K562 (cell line): Measurements from ENCODE around the gene OLIG1.

ENCODE experiments used
- BHLHE40 ChIP-seq: IDR thresholded peaks from 2 replicates; pipeline ENCODE4 v1.6.1; 2011; ENCODE audit warnings: low read length, improper control_type of control experiment
- FIP1L1 ChIP-seq: fragments of 200-400 bp; formaldehyde crosslinking; IDR thresholded peaks from 2 replicates; pipeline ENCODE4 v1.6.1; 2018; ENCODE audit warnings: mild to moderate bottlenecking, low read depth, low read length; ENCODE audit not compliant: poor library complexity, severe bottlenecking
- MBD1 ChIP-seq: fragments of 250-450 bp; sonication (Bioruptor Pico); IDR thresholded peaks from 2 replicates; pipeline ENCODE4 v1.8.0; 2022; ENCODE audit warnings: inconsistent platforms
- MEIS2 ChIP-seq: fragments of 450-650 bp; IDR thresholded peaks from 2 replicates; pipeline ENCODE4 v1.6.1; 2014; ENCODE audit warnings: mild to moderate bottlenecking; ENCODE audit not compliant: partially characterized antibody
- MYBL2 ChIP-seq, 2 experiments: fragments of 450-650 bp in 1 of 2; sonication (generic) in 1 of 2; formaldehyde crosslinking in 1 of 2; IDR thresholded peaks; 2 replicates each; pipeline versions ENCODE4 v1.6.1 to v1.8.1; 2017 to 2022; ENCODE audit warnings: borderline replicate concordance in 1 of 2, inconsistent platforms in 1 of 2, low read depth in 1 of 2, mild to moderate bottlenecking in 1 of 2, missing genetic modification reagents in 1 of 2, moderate library complexity in 1 of 2
- POLR2AphosphoS5 ChIP-seq: IDR thresholded peaks from 2 replicates; pipeline ENCODE4 v1.6.1; 2011; ENCODE audit warnings: mild to moderate bottlenecking, low read depth, low read length, moderate library complexity; ENCODE audit not compliant: control insufficient read depth, insufficient read depth
- POLR3A ChIP-seq: IDR thresholded peaks from 2 replicates; pipeline ENCODE4 v1.6.1; 2011; ENCODE audit warnings: borderline replicate concordance, mild to moderate bottlenecking, moderate library complexity; ENCODE audit not compliant: insufficient read length, insufficient read depth; ENCODE audit errors: extremely low read depth
- SAFB2 ChIP-seq: fragments of 200-400 bp; formaldehyde crosslinking; IDR thresholded peaks from 2 replicates; pipeline ENCODE4 v1.6.1; 2018; ENCODE audit warnings: borderline replicate concordance, low read length, low read depth, moderate library complexity; ENCODE audit not compliant: severe bottlenecking
- ZNF512 ChIP-seq: IDR thresholded peaks from 2 replicates; pipeline ENCODE4 v1.6.1; 2016; ENCODE audit warnings: missing genetic modification characterization, missing compliant biosample characterization
- TF ChIP-seq, protein P1 (sequence below): fragments of 450-650 bp; conservative IDR thresholded peaks from 2 replicates; pipeline ENCODE4 v1.6.1; 2016; ENCODE audit warnings: missing genetic modification characterization, low read depth, mild to moderate bottlenecking, missing compliant biosample characterization, moderate library complexity

DNA sequence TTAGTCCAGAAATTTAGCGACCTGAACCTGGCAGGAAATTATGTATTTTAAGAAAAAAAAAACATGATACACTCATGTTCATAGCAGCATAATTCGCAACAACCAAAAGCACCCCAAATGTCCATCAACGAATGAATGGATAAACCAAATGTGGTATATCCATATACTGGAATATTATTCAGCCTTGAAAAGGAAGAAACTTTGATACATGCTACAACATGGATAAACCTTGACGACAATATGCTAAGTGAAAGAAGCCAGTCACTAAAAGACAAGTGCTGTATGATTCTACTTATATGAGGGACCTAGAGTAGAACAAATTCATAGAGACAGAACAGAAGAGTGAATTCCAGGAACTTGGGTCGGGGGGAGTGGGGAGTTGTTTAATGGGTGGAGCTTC is 698 bp upstream of the OLIG1 start:
- TF ChIP-seq ZNF512 = no peak
- no peak for TF ChIP-seq MEIS2
- TF ChIP-seq MYBL2 (IDR thresholded peaks at IDR 0.05; ENCODE audit: low read depth) = no peak
- TF ChIP-seq MYBL2 (CRISPR knock-in tag; IDR thresholded peaks at IDR 0.05; ENCODE audit: borderline replicate concordance) = no peak
- TF ChIP-seq FIP1L1 = no peak
- no peak for TF ChIP-seq MBD1 (CRISPR knock-in tag)
- no peak for TF ChIP-seq POLR3A
- TF ChIP-seq BHLHE40 = no peak
- no peak for TF ChIP-seq POLR2AphosphoS5
- TF ChIP-seq SAFB2 = no peak
- TF ChIP-seq, protein P1, sequence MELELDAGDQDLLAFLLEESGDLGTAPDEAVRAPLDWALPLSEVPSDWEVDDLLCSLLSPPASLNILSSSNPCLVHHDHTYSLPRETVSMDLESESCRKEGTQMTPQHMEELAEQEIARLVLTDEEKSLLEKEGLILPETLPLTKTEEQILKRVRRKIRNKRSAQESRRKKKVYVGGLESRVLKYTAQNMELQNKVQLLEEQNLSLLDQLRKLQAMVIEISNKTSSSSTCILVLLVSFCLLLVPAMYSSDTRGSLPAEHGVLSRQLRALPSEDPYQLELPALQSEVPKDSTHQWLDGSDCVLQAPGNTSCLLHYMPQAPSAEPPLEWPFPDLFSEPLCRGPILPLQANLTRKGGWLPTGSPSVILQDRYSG = no peak
